ENCODE results near the gene CXorf58. TPM values are rescaled to one million over a fixed set of nuclear protein-coding genes. Genes with fewer than 3 reads are reported as not detected.

CXorf58 gene, protein sequence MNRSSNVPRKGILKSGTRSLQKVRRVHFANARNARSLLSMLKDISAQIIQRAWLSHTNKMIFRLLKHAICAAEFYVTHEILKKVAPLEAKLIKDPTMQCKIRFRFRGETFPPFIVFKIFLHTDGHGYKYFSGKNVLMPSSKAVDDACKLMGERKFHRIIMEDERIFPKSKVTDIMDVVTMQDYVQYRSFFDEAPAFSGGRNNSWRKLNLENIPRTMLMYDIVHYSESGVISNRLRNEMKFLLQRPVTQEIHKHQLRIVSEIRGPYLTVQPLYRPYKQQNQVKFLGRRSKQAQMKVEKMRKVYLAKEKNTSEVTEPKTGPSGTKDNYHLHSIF
- total RNA-seq = 0.11 and 0.39 TPM in 2 replicates

DNA sequence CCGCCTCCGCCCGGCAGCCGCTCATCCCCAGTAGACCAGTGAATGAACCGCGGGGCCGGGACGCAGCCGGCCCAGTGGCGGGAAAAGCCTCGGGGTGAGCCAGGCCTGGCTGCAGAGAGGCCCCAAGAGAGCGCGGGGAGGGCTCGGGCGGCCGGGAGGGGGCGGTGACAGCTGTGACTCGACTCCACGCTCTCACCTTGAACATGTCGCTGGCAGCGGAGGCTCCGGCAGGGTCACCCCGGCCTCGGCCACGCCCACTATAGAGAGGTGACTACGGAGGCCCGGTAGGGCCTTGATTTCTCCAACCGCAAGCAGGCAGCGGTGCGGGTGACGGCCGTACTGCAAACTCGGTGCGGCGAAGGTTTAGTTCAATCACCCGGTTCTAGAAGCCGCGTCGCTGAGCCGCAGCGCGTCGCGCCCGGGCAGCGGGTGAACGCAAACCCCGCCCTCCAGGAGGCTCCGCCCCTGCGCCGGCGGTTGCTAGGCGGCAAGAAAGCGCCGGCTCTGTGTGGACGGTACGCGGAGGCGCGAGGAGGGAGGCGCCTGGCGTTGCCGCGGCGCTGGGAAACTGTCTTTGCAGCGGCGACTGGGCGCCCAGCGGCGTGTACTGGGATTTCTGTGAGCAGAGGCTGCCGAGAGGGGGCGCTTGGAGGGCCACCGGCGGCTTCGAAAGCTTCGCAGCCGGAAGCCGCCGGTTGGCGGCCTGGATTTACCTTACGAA, at the start of gene CXorf58, which contains the start of gene APOO:
CXorf58 (plus strand) TSS at position 509 of the 721 bp plus-strand sequence. CDS start 2,297 bp downstream, outside the sequence.
APOO (minus strand) TSS at position 441 of the 721 bp plus-strand sequence; CDS start at position 205, 236 bp downstream.

Other genes with a start within 250 kb of the CXorf58 start
- gene PRDX4, start 240.5 kb upstream of the CXorf58 start, total RNA-seq = 200 and 228 TPM in 2 replicates
- 67.7 and 71.1 TPM in 2 replicates for gene ACOT9, start 164.7 kb upstream of the CXorf58 start, total RNA-seq
- 110 and 168 TPM in 2 replicates for gene SAT1, start 124.8 kb upstream of the CXorf58 start, total RNA-seq
- gene APOO, start 68 bp upstream of the CXorf58 start, total RNA-seq = 6.7 and 11.9 TPM in 2 replicates
- 9.1 and 12.2 TPM in 2 replicates for gene KLHL15, start 119.2 kb downstream of the CXorf58 start, total RNA-seq
- 217 and 261 TPM in 2 replicates for gene EIF2S3, start 146.9 kb downstream of the CXorf58 start, total RNA-seq
- 71.1 and 71.6 TPM in 2 replicates for gene ZFX, start 241.7 kb downstream of the CXorf58 start, total RNA-seq

Data from placental epithelial cell (primary cell).